Coronary artery (tissue), 2 donors: ENCODE data around the gene NRBP1.

Source experiments
- DNase-seq: peaks from one replicate; pipeline ENCODE4 v3.0.0-alpha.2; 2017; ENCODE audit warnings: low spot score
- H3K27ac ChIP-seq, 2 donors: fragments of 200-600 bp; sonication (generic); one replicate each; pipeline ENCODE4 v1.5.1; 2016 to 2019
- H3K4me3 ChIP-seq: fragments of 200-600 bp; sonication (generic); 2 replicates; pipeline ENCODE4 v1.5.1; 2016; ENCODE audit warnings: mild to moderate bottlenecking, moderate library complexity
- TF ChIP-seq, protein P1 (sequence below): fragments of 200-600 bp; sonication (generic); IDR thresholded peaks from one replicate; pipeline ENCODE4 v1.5.1; 2019; ENCODE audit warnings: antibody characterized with exemption

The NRBP1 gene

DNA sequence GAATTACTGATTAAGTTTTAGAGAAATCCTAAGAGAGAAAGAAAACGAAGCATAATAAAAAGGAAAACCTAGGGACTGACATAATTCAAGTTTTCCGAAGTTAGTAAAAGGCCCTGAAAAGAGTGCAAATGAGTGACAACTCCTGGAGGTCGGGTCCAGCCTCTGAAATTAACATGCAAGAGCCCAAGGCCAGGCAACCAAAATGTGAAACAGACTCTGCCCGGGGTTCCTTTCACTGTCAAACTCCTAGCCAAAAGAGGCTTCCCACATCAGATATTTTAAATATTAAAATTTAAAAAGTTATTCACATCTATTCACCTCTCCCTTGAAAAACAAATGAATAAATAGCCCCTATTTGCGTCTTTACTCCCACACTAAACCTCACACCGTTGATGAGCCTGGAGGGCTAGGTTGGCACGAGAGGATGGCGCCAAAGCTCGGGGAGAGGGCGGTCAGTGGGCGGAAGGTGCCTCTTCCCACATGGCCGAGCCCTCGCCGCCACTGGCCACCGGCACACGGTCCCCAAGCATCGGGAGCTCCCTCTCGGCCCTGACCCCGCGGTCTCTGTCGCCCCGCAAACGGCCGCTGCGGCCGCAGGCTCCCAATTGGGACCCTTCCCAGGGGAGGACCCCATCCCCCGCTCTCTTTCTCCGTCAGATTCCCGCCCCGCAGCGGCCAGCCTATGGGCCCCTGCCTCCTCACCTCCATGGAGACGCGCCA lies 19.7 kb upstream of the NRBP1 start:
- DNase-seq: no peak
- peak overlapping the region; percentile 90 for H3K4me3 ChIP-seq

DNA sequence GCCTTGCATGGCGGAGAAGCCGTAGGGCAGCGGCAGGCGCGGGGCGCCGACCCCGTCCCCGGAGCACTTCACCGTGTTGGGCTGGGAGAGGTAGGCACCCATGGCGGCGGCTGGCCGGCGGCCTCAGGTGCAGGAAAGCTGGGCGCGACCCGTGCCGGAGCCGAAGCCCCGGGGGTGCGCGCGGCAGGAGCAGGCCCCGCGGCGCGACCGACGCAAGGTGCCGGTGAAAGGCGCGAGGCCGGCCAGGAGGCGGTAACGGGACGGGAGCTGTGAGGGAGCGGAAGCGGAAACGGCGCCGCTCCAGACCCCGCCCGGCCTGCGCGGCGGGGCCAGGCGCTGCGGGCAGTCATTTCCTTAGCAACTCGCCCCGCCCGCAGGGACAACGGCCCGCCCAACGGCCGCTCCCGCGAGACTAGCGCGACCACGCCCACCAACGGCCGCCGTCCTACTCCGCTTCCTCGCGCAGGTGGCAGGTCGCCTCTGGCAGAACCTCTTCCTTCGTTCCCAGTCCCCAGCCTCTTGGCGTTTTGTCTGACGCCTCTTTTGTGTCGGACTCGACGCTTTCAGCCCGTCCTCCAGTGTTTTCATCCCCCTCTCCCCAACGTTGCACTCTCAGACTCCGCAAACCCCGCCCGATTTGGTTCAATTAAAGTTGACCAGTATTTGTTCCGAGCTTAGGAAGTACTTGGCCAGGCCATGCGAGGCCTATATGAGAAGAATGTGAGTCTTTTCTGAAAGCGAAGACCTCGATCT lies 18.9 kb upstream of the NRBP1 start, which contains the start of gene PPM1G:
Gene PPM1G, minus strand, starts transcription at position 271 of the 753 bp plus-strand sequence. Its CDS starts 169 bp downstream, at position 102.
- Histone ChIP-seq H3K4me3 (peak within 1 kb of the TSS; percentile 90), H3K27ac (peak within 1 kb of the TSS; percentile 60 to 86)
- peak; percentile 95 for DNase-seq
- TF ChIP-seq, protein P1, sequence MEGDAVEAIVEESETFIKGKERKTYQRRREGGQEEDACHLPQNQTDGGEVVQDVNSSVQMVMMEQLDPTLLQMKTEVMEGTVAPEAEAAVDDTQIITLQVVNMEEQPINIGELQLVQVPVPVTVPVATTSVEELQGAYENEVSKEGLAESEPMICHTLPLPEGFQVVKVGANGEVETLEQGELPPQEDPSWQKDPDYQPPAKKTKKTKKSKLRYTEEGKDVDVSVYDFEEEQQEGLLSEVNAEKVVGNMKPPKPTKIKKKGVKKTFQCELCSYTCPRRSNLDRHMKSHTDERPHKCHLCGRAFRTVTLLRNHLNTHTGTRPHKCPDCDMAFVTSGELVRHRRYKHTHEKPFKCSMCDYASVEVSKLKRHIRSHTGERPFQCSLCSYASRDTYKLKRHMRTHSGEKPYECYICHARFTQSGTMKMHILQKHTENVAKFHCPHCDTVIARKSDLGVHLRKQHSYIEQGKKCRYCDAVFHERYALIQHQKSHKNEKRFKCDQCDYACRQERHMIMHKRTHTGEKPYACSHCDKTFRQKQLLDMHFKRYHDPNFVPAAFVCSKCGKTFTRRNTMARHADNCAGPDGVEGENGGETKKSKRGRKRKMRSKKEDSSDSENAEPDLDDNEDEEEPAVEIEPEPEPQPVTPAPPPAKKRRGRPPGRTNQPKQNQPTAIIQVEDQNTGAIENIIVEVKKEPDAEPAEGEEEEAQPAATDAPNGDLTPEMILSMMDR: no peak

More for the DNA sequence above, 19.7 kb upstream of the NRBP1 start:
- peak overlapping the region; percentile 30 to 86 for H3K27ac ChIP-seq
- TF ChIP-seq, protein P1: no peak

DNA sequence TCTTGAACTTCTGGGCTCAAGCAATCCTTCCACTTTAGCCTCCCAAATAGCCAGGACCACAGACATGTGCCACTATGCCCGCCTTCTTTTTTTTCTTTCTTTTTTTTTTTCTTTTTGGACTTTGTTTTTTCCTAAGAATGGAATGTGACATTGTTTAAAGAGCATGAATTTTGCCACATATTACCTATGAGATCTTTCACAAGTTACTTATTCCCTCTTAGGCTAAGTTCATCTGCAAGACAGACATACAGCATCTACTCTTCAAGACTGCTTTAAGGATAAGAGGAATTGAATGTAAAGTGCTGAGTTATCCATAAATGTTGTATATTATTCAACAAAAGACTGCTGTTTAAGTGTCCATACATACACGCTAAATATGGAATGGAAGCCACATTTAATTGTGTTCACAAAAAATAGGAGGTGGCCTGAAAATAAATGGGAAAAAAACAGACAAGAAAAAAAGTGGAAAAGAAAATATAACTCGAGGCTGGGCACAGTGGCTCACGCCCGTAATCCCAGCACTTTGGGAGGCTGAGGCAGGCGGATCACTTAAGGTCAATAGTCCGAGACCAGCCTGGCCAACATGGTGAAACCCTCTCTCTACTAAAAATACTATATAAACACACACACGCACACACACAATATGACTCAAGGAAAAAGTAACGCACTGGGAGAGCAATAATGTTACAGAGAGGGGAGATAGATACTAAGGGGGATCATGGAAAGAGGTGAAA lies 15.8 kb upstream of the NRBP1 start:
- TF ChIP-seq, protein P1: no peak
- H3K27ac ChIP-seq: no peak overlapping the region
- H3K4me3 ChIP-seq: no peak overlapping the region
- DNase-seq: no peak

DNA sequence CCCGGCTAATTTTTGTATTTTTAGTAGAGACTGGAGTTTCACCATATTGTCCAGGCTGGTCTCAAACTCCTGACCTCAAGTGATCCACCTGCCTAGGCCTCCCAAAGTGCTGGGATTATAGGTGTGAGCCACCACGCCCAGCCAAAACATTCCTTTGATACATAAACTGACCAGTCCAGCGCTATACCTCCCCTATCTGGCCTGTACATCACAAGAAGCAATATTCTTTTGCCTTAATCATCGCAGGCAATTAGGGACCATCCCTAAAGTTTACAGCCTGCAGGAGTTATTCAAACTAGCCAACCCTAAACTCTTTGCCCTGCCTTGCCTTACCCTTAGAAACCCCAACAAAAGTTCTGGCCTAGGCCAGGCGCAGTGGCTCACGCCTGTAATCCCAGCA lies 12.3 kb upstream of the NRBP1 start:
- H3K4me3 ChIP-seq: no peak overlapping the region
- DNase-seq: no peak
- TF ChIP-seq, protein P1: no peak
- H3K27ac ChIP-seq: no peak overlapping the region

DNA sequence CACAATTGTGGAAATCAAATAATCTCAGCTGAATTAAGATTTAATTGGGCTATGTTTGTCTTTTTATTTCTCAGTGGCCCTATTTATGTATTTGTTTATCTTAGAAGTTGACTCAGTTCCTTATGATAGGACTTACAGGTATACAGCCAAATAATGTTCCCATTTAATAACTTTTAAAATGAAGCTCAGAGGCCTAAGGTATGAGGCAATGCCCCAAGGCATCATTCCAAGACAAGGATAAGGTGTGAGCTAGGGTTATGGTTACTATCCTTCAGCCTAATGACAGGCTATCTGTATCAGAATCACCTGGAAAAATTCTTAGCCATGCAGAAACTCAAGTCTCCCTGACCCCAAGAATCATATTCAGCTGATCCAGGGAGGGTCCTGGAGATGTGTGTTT lies 7.4 kb upstream of the NRBP1 start:
- TF ChIP-seq, protein P1: no peak
- no peak overlapping the region for H3K27ac ChIP-seq
- H3K4me3 ChIP-seq: no peak overlapping the region
- no peak for DNase-seq

DNA sequence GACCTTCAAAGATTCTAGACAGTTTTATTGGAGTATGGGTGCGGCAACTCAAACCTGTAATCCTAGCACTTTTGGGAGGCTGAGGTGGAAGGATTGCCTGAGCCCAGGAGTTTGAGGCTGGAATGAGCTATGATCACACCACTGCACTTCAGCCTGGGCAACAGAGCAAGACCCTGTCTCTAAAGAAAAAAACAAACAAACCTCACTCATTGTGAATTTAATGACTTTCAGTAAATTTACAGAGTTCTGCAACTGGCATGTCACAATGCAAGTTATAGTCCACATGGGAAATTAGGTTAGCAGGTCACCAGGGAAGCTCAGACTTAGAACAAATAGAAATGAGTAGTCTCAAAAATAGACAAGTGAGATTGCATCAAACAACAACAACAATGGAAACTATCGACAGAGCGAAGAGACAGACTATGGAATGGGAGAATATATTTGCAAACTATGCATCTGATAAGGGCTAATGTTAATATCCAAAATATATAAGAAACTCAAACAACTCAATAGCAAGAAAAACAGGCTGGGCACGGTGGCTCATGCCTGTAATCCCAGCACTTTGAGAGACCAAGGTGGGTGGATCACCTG lies 6.7 kb upstream of the NRBP1 start:
- H3K4me3 ChIP-seq: no peak overlapping the region
- H3K27ac ChIP-seq: no peak overlapping the region
- no peak for DNase-seq
- TF ChIP-seq, protein P1: no peak
